Measurements from ENCODE around the gene TBC1D25.

DNA sequence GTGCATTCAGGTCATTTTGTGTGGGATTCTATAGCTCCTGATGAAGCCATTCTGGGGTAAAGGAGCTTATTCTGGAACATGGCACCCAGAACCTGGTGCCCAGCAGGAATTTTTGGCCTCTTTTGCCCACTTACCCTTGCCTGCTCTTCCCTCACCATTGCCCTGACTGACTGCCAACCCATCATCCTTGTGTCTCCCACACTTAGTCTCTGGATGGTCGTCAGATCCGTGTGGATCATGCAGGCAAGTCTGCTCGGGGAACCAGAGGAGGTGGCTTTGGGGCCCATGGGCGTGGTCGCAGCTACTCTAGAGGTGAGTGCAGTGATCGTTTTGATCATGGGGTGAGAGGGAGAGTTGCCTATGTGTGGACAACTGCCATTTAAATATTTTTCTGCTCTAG, 36.6 kb downstream of the TBC1D25 start:
- TF ChIP-seq, protein P1, sequence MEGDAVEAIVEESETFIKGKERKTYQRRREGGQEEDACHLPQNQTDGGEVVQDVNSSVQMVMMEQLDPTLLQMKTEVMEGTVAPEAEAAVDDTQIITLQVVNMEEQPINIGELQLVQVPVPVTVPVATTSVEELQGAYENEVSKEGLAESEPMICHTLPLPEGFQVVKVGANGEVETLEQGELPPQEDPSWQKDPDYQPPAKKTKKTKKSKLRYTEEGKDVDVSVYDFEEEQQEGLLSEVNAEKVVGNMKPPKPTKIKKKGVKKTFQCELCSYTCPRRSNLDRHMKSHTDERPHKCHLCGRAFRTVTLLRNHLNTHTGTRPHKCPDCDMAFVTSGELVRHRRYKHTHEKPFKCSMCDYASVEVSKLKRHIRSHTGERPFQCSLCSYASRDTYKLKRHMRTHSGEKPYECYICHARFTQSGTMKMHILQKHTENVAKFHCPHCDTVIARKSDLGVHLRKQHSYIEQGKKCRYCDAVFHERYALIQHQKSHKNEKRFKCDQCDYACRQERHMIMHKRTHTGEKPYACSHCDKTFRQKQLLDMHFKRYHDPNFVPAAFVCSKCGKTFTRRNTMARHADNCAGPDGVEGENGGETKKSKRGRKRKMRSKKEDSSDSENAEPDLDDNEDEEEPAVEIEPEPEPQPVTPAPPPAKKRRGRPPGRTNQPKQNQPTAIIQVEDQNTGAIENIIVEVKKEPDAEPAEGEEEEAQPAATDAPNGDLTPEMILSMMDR (IDR thresholded peaks at IDR 0.05) = no peak
- TF ChIP-seq POLR2A (IDR thresholded peaks at IDR 0.05) = no peak
